Activated naive CD4-positive, alpha-beta T cell treated with anti-CD3 and anti-CD28 coated beads, Interleukin-2, amount 50 U/mL, for 16 hours (primary cell): Measurements from ENCODE around the gene WASHC2A.
"Not testable (repeated sequence)": the region's sequence is repeated elsewhere in the genome, so short reads cannot be mapped to it uniquely, and the experiment has no call there.

Experiments
- DNase-seq: peaks from one replicate; pipeline ENCODE4 v3.0.0-alpha.2; 2020

Gene WASHC2A

GRCh38 chr10:50061548-50061947 is 6.2 kb upstream of the WASHC2A start:
- not testable (repeated sequence) for DNase-seq

GRCh38 chr10:50063100-50063499 is 4.7 kb upstream of the WASHC2A start:
- peak; percentile 29 for DNase-seq

GRCh38 chr10:50068352-50068659 is 552 bp downstream of the WASHC2A start:
- not testable (repeated sequence) for DNase-seq

GRCh38 chr10:50075139-50075538 is 7.4 kb downstream of the WASHC2A start:
- DNase-seq, result not testable (repeated sequence)

- DNase-seq, result not testable (repeated sequence)
These were observed 7.8 kb downstream of the WASHC2A start for GRCh38 chr10:50075544-50075943.

- not testable (repeated sequence) for DNase-seq
These were observed 23.6 kb downstream of the WASHC2A start for GRCh38 chr10:50091304-50091703.

GRCh38 chr10:50092928-50093327 is 25.2 kb downstream of the WASHC2A start:
- not testable (repeated sequence) for DNase-seq

GRCh38 chr10:50094630-50095029 is 26.9 kb downstream of the WASHC2A start:
- not testable (repeated sequence) for DNase-seq

- DNase-seq, result not testable (repeated sequence)
These were observed 27.6 kb downstream of the WASHC2A start for GRCh38 chr10:50095402-50095801.

- not testable (repeated sequence) for DNase-seq
These were observed 29.0 kb downstream of the WASHC2A start for GRCh38 chr10:50096722-50097121.

- DNase-seq, result not testable (repeated sequence)
These were observed 30.9 kb downstream of the WASHC2A start for GRCh38 chr10:50098645-50099044.

GRCh38 chr10:50101139-50101582 is 33.4 kb downstream of the WASHC2A start:
- DNase-seq, result not testable (repeated sequence)

- not testable (repeated sequence) for DNase-seq
These were observed 34.0 kb downstream of the WASHC2A start for GRCh38 chr10:50101747-50102146.

- DNase-seq, result not testable (repeated sequence)
These were observed 34.5 kb downstream of the WASHC2A start for GRCh38 chr10:50102267-50102666.

- DNase-seq, result not testable (repeated sequence)
These were observed 41.4 kb downstream of the WASHC2A start for GRCh38 chr10:50108999-50109698.

GRCh38 chr10:50112419-50113112 is 44.8 kb downstream of the WASHC2A start:
- not testable (repeated sequence) for DNase-seq

GRCh38 chr10:50126765-50127164 is 59.0 kb downstream of the WASHC2A start:
- DNase-seq, result not testable (repeated sequence)

- DNase-seq, result not testable (repeated sequence)
These were observed 60.1 kb downstream of the WASHC2A start for GRCh38 chr10:50127770-50128292.

- not testable (repeated sequence) for DNase-seq
These were observed 63.7 kb downstream of the WASHC2A start for GRCh38 chr10:50131245-50131965.

- not testable (repeated sequence) for DNase-seq
These were observed 64.6 kb downstream of the WASHC2A start for GRCh38 chr10:50132322-50132721.

GRCh38 chr10:50132841-50133240 is 65.1 kb downstream of the WASHC2A start:
- not testable (repeated sequence) for DNase-seq

- not testable (repeated sequence) for DNase-seq
These were observed 75.9 kb downstream of the WASHC2A start for GRCh38 chr10:50143512-50144174.

- DNase-seq, result not testable (repeated sequence)
These were observed 77.8 kb downstream of the WASHC2A start for GRCh38 chr10:50145575-50145974.
